SK-N-MC (cell line): ENCODE data around the gene DUSP22.

Experiments
- DNase-seq: peaks from one replicate; pipeline ENCODE4 v3.0.0-alpha.2; 2011; ENCODE audit warnings: low read depth, low spot score
- H3K27ac ChIP-seq: fragments of 200-600 bp; sonication (generic); 2 replicates; pipeline ENCODE4 v1.5.1; 2016; ENCODE audit warnings: mixed run types
- H3K36me3 ChIP-seq: fragments of 200-600 bp; sonication (generic); 2 replicates; pipeline ENCODE4 v1.6.1; 2017; ENCODE audit warnings: antibody characterized with exemption, low read length, mixed read lengths; ENCODE audit not compliant: insufficient read depth
- H3K4me3 ChIP-seq: fragments of 200-600 bp; sonication (generic); 2 replicates; pipeline ENCODE4 v1.5.1; 2016
- H3K9ac ChIP-seq: fragments of 200-600 bp; sonication (generic); 2 replicates; pipeline ENCODE4 v1.8.0; 2017; ENCODE audit warnings: mixed run types, mixed read lengths; ENCODE audit not compliant: insufficient read length
- H3K9me3 ChIP-seq: fragments of 200-600 bp; sonication (generic); 2 replicates; pipeline ENCODE4 v1.6.1; 2017; ENCODE audit warnings: low read depth, mild to moderate bottlenecking, antibody characterized with exemption, low read length, moderate library complexity, mixed read lengths
- EZH2 ChIP-seq: fragments of 200-600 bp; sonication (generic); IDR thresholded peaks from one replicate; pipeline ENCODE4 v1.6.1; 2017; ENCODE audit warnings: antibody characterized with exemption
- FOXP2 ChIP-seq: optimal IDR thresholded peaks from 2 replicates; pipeline ENCODE3; 2011; ENCODE audit warnings: mild to moderate bottlenecking, moderate library complexity; ENCODE audit not compliant: insufficient read depth; ENCODE audit errors: extremely low read length, control extremely low read depth
- POLR2AphosphoS5 ChIP-seq: IDR thresholded peaks from 2 replicates; pipeline ENCODE4 v1.6.1; 2012; ENCODE audit warnings: mild to moderate bottlenecking, low read depth, low read length, borderline replicate concordance

Gene DUSP22

DNA sequence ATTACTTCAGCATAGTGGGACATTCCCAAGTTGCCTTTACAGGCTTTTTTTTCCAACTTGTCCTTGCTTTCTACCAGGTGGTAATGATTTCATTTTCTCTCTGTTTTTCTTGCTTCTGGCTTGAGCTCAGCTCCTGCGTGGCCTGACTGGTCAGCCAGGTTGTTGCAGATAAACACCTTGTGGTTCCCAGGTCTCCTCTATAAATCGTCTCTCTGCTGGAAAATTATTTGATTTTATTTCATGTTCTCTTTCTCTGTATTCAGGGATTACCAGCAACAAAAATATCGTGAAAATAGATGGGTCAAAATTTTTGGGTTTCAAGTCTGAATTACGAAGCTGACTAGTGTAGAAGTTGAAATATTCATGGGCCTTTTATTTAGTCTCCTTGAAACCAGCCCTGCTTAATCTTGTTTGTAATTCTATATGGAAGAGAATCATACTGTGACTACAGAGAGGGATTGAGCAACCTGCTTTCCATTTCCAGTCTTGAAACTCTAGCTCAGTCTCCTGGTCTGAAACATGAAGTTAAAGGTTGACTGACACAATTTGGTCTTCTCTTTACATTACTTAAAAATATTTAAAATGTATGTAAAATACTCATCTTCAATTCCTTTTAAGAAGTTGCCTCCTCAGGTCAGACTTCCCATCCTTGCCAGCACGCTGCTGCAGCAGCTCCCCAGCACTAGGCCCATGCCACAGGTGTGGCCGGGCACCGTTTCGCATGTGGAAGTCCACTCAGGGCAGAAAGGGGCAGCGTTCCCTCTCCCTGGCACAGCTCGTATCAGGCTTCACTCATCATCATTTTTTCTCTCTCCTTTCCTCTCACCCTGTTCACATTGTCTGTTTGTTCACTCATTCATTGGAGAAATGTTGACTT is 7.1 kb downstream of the DUSP22 start:
- TF ChIP-seq FOXP2: no peak
- TF ChIP-seq EZH2: no peak
- no peak for TF ChIP-seq POLR2AphosphoS5
- DNase-seq: no peak
- no peak overlapping the region for H3K9ac ChIP-seq
- no peak overlapping the region for H3K4me3 ChIP-seq
- no peak overlapping the region for H3K27ac ChIP-seq
- no peaks in the 10 kb centered on the region for H3K36me3 ChIP-seq
- H3K9me3 ChIP-seq: no peaks in the 10 kb centered on the region

DNA sequence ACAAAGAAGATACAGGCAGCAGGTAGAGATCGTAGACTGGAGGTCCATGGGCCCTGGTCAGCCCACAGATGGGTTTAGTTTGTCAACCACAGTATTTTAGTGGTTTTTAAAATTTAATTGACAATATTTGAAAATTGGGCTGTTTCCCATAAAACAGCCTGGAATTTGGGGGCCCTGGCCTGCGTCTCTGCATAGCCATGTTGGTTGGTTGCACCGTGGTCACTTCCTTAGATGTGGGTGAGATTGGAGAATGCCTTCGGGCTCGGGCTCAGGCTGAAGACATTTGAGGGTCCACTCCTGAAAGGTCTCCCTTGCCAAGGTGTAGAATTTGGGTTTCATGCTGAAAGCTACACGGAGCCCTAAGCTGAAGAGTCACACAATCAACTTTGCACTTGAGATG is 7.7 kb downstream of the DUSP22 start:
- no peak for DNase-seq
- Histone ChIP-seq H3K9ac (no peak overlapping the region), H3K9me3 (no peaks in the 10 kb centered on the region), H3K4me3 (no peak overlapping the region), H3K36me3 (no peaks in the 10 kb centered on the region), H3K27ac (no peak overlapping the region)
- TF ChIP-seq EZH2: no peak
- TF ChIP-seq FOXP2: no peak
- TF ChIP-seq POLR2AphosphoS5: no peak

DNA sequence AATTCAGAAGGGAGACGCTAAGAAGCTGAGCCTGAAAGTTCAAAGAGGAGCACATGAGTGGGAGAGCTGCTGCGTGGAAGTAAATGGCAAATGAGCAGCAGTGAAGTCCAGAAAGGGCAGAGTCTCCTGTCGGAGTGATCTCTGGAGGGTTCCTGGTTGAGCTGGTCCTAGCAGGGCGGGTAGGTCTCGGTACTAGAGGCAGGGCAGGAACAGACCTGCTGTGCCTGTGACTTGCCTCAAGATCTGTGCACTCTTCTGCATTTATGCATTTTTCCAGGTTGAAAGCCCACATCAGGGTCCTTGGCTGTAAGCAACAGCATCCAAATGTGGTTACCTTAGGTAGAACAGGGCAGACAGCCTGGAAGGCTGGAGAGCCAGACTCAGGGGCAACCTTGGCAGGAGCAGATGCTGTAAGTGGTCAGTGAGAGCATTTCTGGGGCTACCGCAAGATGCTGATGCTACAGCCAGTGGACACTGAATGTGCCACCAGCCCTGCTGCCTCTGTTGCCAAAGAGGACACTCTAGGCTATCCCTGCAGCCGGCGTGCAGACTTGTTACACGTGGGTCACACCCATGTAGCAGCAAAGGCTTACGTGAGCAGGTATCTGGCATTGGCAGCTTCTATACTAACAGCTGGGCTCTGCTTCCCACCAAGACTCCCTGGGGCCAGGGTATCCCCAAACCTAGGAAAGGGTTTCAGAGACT is 8.4 kb downstream of the DUSP22 start:
- no peak for DNase-seq
- no peak overlapping the region for H3K4me3 ChIP-seq

DNA sequence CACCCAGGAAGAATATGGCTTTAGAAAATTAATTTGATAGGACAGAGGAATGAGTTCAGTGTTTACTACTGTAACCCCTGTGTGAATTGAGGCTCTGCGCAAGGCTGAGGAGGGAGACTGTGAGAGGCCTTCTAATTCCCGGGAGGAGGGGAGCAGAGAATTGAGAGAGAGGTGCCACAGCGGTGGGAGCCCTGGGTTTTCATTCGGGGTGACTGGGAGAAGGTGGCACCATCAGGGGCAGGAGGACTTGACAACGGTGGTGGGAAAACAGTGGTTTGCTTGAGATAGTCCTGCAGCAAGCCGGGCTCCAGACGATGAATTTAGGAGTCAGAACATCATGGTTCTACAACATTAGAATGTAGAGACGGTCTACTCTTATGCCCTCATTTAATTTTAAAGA is 9.2 kb downstream of the DUSP22 start:
- Histone ChIP-seq H3K4me3 (no peak overlapping the region), H3K9ac (no peak overlapping the region), H3K9me3 (no peaks in the 10 kb centered on the region), H3K27ac (no peak overlapping the region), H3K36me3 (no peaks in the 10 kb centered on the region)
- no peak for DNase-seq
- no peak for TF ChIP-seq POLR2AphosphoS5
- TF ChIP-seq FOXP2: no peak
- no peak for TF ChIP-seq EZH2

More for the DNA sequence above, 8.4 kb downstream of the DUSP22 start:
- no peak for TF ChIP-seq POLR2AphosphoS5
- TF ChIP-seq EZH2: no peak
- no peak for TF ChIP-seq FOXP2
- Histone ChIP-seq H3K27ac (no peak overlapping the region), H3K9ac (no peak overlapping the region), H3K9me3 (no peaks in the 10 kb centered on the region), H3K36me3 (no peaks in the 10 kb centered on the region)

DNA sequence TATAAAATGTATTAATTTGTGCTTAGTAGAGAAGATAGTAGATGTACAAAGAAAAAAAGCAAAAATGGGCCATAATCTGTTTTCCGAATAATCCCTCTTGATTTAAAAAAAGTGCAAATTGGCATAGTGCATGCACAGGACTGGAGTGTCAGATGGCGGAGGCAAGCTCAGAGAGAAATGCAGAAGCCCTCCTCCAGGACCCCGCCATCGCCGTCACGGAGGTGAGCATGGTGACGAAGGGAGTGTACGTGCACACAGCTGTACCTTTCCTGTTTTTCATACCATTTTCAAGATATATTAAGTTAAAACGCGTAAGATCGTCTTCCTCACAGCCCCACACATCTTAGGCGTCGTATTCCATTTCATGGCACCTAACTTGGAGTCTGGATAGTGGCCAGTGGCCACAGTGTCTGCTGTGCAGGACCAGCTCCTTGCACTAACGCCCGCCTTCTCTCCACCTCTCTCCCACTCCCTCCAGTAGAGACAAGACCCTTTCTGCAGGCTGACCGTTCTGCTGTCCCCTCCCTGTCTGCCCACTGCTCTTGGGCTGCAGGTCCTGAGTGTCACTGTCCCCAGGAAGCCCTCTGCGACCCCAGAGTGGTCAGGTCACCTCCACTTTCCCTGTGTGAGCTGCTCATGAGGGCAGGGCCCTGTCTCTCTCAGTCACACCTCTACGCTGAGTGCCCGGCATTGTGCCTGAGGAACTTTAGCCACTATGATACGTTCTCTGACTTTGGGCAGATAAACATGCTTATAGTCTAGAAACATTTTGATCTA is 9.8 kb downstream of the DUSP22 start:
- Histone ChIP-seq H3K36me3 (no peaks in the 10 kb centered on the region), H3K27ac (no peak overlapping the region), H3K9ac (no peak overlapping the region), H3K9me3 (no peaks in the 10 kb centered on the region), H3K4me3 (no peak overlapping the region)
- TF ChIP-seq EZH2: no peak
- TF ChIP-seq FOXP2: no peak
- TF ChIP-seq POLR2AphosphoS5: no peak
- DNase-seq: no peak

DNA sequence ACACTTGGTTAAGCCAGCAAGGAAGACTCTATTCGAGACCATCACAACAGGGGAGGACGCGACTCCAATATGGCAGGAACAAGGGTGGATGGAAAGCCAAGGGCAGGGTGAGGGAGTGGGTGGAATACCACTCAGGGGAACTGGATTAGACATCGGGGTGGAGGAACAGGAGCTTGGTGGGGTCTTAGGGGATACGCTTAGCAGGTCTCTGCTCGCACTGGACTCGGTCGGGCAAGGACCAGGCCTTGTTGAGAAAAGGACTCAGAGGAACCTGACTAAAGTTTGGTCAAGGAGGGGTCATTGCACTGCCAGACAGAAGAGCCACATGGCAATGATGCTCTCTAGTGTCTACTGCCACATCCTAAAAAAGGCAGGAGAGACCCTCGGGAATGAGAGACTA is 10.5 kb downstream of the DUSP22 start:
- H3K4me3 ChIP-seq: no peak overlapping the region
- H3K27ac ChIP-seq: no peak overlapping the region
- H3K36me3 ChIP-seq: no peaks in the 10 kb centered on the region
- no peak overlapping the region for H3K9ac ChIP-seq
- TF ChIP-seq FOXP2 (no peak), POLR2AphosphoS5 (no peak), EZH2 (no peak)
- H3K9me3 ChIP-seq: no peaks in the 10 kb centered on the region
- DNase-seq: no peak

DNA sequence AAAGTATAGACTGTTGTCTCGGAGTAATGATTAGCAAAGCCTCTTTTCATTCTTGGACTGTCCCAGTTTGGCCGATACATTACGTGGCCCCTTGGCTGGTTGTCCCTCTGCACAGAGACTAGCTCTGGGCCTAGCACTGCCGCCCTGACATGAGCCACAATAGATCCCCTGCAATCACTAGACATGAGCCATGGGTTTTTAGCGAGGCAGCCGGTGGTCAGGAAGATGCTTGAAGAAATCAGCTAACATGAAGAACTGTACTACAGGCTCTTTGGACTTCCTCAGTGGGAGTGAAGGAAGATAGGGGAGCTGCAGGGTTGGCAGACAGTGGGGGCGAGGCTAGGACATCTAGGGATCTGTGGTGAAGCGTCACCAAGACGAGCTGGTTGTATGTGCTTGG is 11.0 kb downstream of the DUSP22 start:
- TF ChIP-seq FOXP2 (no peak), POLR2AphosphoS5 (no peak), EZH2 (no peak)
- no peaks in the 10 kb centered on the region for H3K9me3 ChIP-seq
- no peak for DNase-seq
- no peak overlapping the region for H3K9ac ChIP-seq
- no peaks in the 10 kb centered on the region for H3K36me3 ChIP-seq
- no peak overlapping the region for H3K27ac ChIP-seq
- no peak overlapping the region for H3K4me3 ChIP-seq
